GM12872 (cell line): ENCODE data around the gene CFAP410.

Source experiments
- TF ChIP-seq, protein P1 (sequence below): IDR thresholded peaks from 3 replicates; pipeline ENCODE4 v1.5.1; 2011; ENCODE audit warnings: low read depth, mild to moderate bottlenecking, low read length, moderate library complexity; ENCODE audit not compliant: insufficient read depth

The CFAP410 gene

DNA sequence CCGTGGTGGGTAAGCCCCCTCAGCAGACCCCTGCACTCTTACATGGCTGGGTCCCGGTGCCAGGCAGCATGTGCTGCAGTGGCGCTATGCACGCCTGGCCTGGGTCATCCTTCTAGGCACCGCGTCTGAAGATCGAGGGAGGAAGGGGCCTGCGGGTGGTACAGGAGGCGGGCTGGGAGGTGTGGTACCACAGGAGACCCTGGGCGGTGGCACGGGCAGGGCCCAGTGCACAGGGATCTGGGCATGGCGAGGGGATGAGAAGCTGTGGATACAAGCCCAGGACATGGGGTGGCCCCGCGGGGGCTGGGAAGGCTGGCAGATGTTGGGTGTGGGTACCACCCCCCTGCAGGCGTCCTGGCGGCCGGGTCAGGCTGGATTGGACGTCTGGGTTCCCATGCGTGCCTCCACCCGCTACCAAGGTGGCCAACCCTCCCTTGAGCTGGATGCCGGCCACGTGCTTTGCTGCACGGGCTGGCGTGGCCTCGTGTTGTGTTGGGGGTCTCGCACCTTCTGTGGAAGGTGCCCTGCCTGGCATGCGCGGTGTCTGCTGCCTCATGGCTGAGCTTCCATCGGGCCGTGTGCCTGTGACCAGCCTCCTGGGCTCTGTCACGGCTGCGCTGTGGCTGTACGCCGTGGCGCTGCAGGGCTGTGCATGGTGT is 19.7 kb downstream of the CFAP410 start:
- TF ChIP-seq, protein P1, sequence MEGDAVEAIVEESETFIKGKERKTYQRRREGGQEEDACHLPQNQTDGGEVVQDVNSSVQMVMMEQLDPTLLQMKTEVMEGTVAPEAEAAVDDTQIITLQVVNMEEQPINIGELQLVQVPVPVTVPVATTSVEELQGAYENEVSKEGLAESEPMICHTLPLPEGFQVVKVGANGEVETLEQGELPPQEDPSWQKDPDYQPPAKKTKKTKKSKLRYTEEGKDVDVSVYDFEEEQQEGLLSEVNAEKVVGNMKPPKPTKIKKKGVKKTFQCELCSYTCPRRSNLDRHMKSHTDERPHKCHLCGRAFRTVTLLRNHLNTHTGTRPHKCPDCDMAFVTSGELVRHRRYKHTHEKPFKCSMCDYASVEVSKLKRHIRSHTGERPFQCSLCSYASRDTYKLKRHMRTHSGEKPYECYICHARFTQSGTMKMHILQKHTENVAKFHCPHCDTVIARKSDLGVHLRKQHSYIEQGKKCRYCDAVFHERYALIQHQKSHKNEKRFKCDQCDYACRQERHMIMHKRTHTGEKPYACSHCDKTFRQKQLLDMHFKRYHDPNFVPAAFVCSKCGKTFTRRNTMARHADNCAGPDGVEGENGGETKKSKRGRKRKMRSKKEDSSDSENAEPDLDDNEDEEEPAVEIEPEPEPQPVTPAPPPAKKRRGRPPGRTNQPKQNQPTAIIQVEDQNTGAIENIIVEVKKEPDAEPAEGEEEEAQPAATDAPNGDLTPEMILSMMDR, result no peak

DNA sequence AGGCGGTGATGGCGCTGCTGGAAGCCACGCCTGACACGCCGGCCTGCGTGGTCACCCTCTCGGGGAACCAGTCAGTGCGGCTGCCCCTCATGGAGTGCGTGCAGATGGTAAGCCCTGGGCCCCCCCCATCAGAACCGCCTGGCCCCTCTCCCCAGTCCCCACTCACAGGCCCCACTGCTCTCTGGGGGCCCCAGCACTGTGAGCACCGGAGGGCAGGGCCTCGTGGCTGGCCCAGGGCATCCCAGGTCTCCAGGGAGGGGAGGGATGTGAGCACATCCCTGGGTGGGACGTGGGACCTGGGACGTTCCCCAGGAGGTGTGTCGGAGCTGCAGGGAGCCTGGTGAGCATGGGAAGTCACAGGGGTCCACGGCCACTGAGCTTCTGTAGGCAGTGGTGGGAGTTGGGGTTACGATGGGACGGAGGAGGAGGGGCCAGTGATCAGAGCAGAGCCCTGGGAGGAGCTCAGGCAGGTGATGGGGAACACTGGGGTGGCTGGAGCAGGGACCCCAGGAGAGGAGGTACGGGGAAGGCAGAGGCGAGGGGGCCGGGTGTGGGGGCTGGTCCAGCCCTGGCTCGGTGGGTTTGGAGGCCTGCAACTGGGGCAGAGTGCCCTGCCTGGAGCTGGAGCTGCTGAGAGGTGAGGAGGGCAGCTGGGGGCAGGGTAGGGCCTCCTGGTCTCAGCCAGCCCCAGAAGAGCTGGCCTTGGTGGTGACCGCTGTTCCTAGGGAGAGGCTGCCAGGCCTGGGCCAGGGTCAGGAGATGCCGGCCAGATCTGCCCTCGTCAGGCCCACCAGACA is 20.5 kb downstream of the CFAP410 start:
- TF ChIP-seq, protein P1, result no peak

GRCh38 chr21:44317871-44318270 is 21.3 kb downstream of the CFAP410 start:
- TF ChIP-seq, protein P1, result no peak

DNA sequence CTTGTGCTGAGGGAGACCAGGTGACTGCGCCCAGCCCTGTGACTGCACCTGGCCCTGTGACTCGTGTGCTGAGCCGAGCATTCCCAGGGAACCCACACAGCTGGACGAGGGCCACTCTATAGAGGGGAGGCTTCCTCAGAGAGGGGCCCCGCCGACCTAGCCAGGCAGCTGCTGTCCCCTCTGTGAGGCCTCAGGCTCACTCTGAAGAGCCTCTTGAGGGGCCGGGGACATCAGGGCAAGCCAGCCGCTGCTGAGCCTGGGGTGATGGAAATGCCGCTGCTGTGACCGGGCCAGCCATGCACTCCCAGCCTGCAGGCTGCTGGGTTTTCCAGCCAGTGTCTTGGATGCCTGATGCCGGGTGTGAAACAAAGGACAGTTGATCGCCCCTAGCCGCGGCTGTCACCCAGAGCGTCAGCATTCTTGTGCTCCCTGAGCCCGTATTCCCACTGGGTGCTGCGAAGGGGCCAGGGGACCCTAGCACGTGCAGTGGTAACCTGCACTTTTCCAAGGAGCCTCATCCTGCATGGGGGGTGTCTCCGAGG is 21.9 kb downstream of the CFAP410 start:
- TF ChIP-seq, protein P1, result no peak

- TF ChIP-seq, protein P1, result no peak
Observed at GRCh38 chr21:44316277-44316900, 22.8 kb downstream of the CFAP410 start.

DNA sequence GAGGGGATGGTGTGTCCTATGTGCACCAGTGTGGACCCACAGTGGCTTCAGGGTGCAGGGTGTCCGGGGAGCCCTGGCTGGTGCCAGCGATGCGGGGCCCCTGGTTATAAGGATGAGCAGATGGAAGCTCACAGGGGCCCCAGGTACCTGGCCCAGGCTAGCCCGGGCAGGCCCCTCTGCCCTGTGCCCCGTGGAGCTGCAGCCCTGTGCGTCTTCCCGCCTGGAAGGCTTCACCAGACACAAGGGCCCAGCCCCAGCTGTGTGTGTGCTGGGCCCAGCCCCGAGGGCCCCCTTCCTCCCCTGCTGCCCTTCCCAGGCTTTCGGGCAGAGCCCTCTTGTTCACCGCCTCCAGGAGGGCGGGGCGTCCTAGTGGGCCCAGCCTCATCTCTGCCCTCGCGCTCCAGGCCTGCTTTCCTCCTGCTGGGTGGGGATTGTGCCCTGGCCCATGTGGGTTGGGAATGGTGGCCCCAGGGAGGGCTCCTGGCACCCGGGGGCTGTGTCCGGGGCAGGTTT is 23.4 kb downstream of the CFAP410 start:
- TF ChIP-seq, protein P1, result no peak

GRCh38 chr21:44314561-44314960 is 24.6 kb downstream of the CFAP410 start:
- TF ChIP-seq, protein P1, result no peak
